Stimulated activated CD8-positive, alpha-beta memory T cell treated with anti-CD3 and anti-CD28 coated beads, Interleukin-12 subunit alpha, Interleukin-12 subunit beta, amount 100 ng/mL, for 24 hours (primary cell): ENCODE measurements around the gene PRKCD.

ENCODE experiments used
- DNase-seq: peaks from one replicate; pipeline ENCODE4 v3.0.0-alpha.2; 2020; ENCODE audit errors: extremely low read depth

Gene PRKCD

GRCh38 chr3:53170325-53171063, 9.5 kb downstream of the PRKCD start:
- DNase-seq: no peak

- DNase-seq: no peak
These were observed 10.0 kb downstream of the PRKCD start for GRCh38 chr3:53171064-53171418.

- DNase-seq: no peak
These were observed 11.0 kb downstream of the PRKCD start for GRCh38 chr3:53171827-53172505.

- no peak for DNase-seq
These were observed 12.1 kb downstream of the PRKCD start for GRCh38 chr3:53173107-53173506.

DNA sequence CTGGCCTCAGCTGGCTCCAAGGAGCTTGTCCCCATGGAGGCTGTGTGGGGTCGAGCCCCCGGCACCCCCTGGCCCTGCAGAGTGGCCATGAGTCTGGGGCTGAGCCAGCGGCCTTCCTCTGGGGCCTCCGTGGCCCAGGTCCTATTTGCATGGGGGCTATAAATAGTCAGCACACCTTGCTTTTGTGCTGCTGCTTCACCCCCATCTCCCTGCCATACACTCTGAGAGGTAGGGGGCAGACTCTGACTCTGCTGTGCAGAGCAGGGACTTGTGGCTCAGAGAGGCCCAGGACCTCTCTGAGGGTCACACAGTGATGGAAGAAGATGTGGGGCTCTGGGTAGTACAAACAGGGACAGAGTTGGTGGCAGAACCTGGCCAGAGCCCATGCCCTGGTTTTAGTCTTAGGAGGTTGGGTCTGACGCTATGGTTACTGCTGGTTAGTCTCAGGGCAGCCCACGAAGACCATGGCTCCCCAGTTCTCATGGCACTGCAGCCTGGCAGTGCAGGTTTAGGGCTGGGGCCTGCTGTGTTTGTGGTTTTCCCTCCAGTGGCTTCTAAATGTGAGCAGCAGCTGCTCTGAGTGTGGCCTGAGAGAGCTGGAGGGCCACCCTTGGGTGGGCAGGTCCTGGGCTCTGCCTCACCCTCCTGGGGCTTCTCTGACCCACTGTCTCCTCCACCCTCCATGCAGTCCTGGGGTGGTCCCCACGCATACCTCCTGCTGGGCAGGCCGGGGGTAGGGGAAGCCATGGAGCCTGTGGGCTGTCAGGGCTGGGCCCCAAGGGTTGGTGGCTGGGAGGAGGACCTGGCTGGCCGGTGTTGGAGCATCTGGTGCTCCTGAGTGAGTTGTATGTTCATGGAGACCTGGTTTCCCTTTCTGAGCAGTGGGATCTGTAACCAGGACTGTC, 13.6 kb downstream of the PRKCD start:
- DNase-seq: no peak

DNA sequence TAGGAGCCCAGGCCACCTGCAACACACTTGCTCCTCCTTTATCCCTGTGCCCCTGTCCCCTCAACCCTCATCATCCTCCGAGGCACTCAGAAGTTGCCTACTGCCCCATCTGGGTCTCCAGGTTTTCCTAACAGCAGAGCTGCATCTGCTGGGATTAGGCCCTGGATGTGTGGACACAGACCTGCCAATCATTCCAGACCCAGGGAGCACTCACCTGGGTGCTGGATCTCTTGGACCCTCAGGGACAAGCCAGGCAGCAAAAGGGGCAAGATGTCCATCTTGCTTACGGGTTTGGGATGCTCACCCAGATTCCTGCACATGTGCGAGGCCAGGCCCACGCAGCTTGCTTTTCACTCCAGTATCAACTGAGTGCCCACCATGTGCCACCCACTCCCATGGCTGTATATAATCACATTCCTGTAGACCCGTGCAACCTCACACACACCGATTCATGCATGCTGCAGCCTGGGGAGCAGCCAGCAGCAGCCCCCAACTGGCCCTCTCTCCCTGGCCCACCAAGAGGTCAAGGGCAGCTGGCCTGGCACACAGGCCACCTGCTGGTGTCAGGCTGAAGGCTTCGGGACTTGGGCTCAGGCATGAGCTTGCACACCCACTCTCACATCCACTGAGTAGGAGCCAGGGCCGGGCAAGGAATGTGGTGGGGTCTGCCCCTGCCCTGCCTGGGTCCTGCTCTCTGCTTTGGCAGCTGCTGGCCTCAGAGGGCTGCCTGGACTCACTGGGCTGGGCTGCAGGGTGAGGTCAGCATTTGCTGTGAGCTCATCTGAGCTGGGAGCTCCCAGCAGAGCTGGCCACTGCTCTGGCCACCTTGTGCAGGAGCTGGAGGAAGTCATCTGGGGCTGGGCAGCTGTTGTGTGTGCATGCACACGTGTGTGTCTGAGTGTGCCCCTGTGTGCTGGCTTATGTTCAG, 14.9 kb downstream of the PRKCD start:
- no peak for DNase-seq

- DNase-seq: no peak
These were observed 17.2 kb downstream of the PRKCD start for GRCh38 chr3:53178246-53178645.

DNA sequence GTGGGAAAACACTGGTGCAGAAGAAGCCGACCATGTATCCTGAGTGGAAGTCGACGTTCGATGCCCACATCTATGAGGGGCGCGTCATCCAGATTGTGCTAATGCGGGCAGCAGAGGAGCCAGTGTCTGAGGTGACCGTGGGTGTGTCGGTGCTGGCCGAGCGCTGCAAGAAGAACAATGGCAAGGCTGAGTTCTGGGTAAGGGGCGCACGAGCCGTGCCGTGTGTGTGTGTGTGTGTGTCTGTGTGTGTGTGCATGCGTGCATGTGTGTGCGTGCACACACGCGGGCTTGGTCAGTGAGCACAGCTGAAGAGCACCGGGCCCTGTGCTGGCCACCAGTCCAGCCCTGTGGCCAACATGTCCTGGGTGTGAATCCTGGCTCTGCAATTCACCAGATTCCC, 18.6 kb downstream of the PRKCD start:
- DNase-seq: no peak

GRCh38 chr3:53180305-53181023, 19.5 kb downstream of the PRKCD start:
- no peak for DNase-seq

- DNase-seq: no peak
These were observed 20.0 kb downstream of the PRKCD start for GRCh38 chr3:53181024-53181371.

DNA sequence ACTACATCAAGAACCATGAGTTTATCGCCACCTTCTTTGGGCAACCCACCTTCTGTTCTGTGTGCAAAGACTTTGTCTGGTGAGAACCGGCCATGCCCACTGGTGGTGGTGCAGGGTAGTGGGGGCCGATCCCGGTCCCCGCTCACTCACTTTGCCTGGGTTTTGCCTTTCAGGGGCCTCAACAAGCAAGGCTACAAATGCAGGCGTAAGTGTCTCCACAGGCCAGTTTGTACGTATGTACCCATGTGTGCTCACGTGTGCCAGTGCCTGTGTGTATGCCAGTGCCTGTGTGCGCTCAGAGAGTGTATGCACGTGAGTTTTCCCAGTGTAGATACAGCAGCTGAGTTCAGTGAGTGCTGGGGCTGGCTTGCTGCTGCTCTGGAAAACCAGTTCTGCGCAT, 20.5 kb downstream of the PRKCD start:
- no peak for DNase-seq

GRCh38 chr3:53182764-53183355, 21.9 kb downstream of the PRKCD start:
- no peak for DNase-seq

DNA sequence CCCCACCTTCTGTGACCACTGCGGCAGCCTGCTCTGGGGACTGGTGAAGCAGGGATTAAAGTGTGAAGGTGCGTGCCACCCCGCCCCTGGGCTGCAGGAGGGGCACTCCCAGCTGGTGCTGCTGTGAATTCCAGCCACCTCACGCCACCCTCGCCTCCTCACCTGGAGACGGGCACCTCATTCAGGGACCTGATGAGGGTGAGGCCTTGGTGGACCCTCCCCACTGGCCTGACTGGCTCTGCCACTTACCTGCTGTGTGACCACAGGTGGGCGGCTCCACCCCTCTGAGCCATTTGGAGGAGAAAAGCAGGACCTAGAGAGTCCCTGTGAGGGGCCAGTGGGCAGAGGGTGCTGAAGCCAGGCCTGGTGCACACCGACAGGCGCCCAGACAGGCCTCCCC, 22.5 kb downstream of the PRKCD start:
- no peak for DNase-seq

GRCh38 chr3:53184701-53185100, 23.7 kb downstream of the PRKCD start:
- DNase-seq: no peak

DNA sequence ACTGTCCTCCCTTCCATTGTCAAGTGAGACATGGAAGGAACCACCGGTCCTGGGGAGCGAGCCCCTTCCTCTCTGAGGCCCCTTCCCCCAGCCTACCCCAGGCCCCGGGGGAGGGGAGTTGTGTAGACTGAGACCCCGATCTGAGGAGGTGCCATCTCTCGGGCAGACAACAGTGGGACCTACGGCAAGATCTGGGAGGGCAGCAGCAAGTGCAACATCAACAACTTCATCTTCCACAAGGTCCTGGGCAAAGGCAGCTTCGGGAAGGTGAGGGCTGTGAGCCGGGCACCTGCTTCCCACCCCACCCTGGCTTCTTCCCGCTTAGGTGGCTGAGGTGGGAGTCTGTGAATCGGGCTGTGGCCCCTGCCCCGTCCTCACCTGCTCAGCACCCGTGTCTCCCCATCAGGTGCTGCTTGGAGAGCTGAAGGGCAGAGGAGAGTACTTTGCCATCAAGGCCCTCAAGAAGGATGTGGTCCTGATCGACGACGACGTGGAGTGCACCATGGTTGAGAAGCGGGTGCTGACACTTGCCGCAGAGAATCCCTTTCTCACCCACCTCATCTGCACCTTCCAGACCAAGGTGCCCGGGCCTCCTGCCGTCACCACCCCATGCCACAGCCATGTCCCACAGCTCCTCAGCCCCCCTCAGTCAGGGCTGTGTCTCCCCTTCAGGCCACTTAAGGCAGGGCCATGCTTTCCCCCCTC, 24.9 kb downstream of the PRKCD start:
- DNase-seq: no peak

DNA sequence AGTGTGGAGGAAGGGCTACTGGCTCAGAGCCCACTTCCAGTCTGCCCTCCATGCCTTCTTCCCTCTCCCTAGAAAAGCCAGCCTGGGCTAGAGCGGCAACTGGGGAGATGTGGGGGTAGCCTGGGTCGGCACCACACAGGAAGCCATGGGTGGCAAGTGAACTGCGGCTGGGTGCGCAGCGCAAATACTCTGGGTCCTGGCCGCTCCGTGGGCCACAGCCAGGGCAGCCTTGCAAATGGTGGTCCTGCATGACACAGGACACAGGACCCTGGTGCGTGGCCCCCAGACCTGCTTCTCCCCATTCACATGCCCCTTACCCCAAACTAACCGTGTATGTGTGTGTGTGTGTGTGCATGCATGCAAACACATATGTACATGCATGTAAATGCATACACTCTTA, 25.7 kb downstream of the PRKCD start:
- no peak for DNase-seq

DNA sequence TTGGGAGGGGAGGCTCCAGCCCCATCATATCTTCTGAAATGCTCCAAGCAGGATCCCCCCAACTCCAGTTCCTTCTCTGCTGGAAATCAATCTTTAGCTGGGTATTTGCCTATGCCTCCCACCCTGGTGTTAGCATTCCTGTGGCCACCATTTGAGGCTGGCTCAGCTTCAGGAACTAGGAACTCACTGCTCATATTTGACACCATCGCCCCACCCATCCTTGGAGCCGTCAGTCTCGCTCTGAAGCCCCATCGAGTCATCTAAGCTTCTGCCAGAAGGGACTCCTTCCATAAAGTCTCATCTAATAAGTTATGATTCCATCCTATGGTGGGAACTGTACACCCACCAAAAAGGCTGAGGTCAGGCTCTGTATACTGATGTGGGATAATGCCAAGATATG, 26.4 kb downstream of the PRKCD start:
- no peak for DNase-seq

GRCh38 chr3:53188136-53188685, 27.2 kb downstream of the PRKCD start:
- no peak for DNase-seq

DNA sequence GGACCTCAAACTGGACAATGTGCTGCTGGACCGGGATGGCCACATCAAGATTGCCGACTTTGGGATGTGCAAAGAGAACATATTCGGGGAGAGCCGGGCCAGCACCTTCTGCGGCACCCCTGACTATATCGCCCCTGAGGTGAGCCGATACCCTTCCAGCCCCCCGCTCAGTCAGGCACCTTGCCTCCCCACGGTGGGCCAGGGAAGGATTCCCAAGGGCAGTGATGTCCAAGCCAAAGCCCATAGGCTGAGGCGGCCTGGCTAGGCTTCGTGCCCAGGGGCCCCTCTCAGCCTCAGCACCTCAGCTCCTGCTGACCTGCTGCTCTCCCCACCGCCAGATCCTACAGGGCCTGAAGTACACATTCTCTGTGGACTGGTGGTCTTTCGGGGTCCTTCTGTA, 27.7 kb downstream of the PRKCD start:
- DNase-seq: no peak

GRCh38 chr3:53189276-53189675, 28.3 kb downstream of the PRKCD start:
- DNase-seq: no peak
